Measurements from ENCODE around the gene CCR5AS.

Gene CCR5AS

DNA sequence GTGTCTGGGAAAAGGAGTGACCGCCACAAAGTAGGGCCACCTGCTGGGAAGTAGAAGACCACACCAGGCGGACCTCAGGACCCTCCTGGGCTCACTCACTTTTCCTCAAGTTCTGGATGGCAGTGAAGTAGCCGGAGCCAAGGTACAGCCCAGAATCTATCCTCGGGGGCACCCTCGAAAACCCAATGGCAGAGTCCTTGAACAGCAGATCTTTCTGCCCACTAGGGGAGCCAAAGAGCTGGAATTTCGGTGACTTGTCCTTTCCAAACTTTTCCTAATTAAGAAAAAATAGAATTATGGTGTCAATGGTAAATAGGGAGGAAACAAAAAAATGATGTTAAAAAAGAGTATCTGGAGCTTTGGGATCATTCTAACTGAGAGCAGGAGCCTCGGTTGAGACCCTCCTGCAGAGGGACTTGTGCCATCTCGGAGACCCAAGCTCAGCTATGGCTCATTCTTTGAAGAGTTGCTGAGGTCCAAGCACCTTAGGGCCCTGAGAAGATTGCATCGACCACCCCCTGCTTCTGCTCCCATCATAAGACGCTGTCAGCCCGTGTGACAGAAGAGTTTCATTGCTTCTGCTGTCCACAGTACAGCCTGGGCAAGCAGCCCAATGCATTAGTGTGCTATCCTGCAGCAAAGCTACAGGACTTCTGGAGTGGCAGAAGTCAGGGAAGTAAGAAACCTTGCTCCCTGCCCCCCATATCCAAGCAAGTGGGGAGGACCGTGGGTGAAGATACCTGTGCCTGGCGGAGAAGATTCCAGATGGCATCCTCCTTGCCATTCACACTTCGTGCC, 43.1 kb upstream of the CCR5AS start:
- TF ChIP-seq, protein P1, sequence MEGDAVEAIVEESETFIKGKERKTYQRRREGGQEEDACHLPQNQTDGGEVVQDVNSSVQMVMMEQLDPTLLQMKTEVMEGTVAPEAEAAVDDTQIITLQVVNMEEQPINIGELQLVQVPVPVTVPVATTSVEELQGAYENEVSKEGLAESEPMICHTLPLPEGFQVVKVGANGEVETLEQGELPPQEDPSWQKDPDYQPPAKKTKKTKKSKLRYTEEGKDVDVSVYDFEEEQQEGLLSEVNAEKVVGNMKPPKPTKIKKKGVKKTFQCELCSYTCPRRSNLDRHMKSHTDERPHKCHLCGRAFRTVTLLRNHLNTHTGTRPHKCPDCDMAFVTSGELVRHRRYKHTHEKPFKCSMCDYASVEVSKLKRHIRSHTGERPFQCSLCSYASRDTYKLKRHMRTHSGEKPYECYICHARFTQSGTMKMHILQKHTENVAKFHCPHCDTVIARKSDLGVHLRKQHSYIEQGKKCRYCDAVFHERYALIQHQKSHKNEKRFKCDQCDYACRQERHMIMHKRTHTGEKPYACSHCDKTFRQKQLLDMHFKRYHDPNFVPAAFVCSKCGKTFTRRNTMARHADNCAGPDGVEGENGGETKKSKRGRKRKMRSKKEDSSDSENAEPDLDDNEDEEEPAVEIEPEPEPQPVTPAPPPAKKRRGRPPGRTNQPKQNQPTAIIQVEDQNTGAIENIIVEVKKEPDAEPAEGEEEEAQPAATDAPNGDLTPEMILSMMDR (IDR thresholded peaks at IDR 0.05; ENCODE audit: borderline replicate concordance, insufficient read depth, low read depth, low read length), result peak; percentile 64
- no peak overlapping the region for H3K4me3 ChIP-seq (ENCODE audit: low read depth, low read length)

DNA sequence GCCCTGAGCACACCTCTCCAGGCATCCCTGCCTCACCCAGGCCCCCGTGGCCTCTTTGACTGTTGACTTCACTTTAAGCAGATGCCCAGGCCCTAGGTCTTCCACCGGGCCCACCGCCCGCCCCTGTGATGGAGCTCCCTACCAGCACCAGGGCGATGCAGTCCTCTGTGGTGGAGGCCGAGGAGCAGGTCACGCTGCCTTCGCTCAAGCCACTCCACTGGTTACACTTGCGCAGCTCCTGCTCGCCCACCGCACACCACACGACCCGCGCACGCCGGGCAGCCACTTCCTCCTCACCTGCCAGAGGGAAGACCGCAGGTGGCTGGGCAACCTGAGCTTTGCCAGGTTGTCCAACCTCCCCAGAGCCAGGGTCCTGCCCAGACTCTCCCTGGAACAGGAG, 41.9 kb upstream of the CCR5AS start:
- TF ChIP-seq, protein P1 (IDR thresholded peaks at IDR 0.05; ENCODE audit: borderline replicate concordance, insufficient read depth, low read depth, low read length), result no peak
- no peak overlapping the region for H3K4me3 ChIP-seq (ENCODE audit: low read depth, low read length)

DNA sequence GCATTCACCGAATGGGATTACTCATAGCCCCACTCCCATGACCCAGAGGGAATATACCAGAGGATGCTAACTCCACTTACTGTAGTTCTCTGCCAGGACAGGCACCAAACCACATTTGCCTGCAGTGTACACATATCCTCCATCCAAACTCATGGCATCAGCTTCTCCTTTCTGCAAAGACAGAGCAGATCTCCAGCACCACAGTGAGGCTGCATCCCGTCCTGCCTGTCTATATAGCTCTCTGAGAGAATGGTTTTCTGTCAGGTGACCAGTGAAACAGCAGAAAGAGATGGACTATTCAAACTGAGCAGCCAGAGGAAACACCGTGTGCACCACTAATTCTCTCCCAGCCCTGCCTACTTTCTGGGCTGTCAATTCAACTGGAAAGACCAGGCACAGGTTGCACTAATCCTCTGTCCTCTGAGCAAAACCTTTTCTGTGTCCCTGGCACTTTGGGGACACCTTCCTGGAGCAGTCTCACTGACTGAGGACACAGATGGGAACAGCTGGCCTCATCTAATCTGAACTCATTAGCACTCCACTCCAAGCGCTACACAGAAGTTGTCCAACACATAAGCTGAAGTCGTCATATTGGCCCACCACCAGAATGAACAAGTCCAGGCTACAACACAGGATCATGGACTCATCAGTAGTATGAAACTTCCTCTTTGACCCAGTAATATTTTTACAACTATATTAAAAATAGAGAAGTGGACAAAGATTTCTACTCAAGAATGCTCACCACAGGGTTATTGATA, 40.5 kb upstream of the CCR5AS start:
- TF ChIP-seq, protein P1 (IDR thresholded peaks at IDR 0.05; ENCODE audit: borderline replicate concordance, insufficient read depth, low read depth, low read length), result no peak

DNA sequence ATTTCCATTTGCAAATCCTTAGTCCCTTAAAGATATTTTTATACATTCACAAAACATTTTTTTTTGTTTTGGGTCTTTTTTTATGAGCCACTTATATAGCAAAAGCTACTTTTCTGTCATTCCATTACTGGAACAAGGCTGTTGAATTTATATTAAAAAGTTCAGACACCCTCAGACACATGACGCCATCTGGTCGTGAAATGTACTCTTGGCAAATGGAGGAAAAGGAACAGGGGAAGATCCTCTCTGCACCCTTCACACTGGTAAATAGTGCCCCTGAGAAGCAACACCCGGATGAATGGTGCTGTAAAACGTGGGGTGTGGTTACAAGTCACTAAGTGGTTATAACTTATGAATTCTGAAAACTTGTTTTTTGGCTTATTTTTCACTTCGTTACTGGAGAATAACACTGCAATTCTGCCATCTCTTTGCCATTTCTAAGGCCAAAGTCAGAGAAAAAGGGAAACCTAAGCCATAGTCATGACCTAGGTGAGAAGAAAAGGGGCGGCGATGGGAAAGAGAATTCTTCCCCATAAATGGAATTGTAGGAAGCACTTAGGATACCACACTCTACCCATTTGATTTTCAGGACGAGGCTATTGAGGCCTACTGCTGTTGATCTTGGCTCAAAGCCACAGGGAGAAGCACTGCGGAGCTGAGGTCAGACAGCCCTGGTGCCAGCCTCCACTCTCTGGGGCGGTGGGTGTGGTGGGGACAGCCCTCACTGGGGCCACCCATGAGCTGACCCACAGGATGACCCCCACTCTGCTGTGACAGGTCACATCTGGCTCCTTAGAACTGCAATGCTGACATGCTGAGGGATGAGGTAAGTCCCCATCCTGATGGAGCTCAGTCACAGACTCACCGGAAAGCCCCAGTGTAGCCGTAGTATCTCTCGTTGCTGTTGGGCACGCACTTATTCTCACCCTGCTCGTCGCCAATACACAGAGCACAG, 36.0 kb upstream of the CCR5AS start:
- no peak overlapping the region for H3K4me3 ChIP-seq (ENCODE audit: low read depth, low read length)
- TF ChIP-seq, protein P1 (IDR thresholded peaks at IDR 0.05; ENCODE audit: borderline replicate concordance, insufficient read depth, low read depth, low read length), result peak; percentile 41; the same call in 1 of the 2 replicates

More for the DNA sequence above, 40.5 kb upstream of the CCR5AS start:
- H3K4me3 ChIP-seq (ENCODE audit: low read depth, low read length), result no peak overlapping the region

DNA sequence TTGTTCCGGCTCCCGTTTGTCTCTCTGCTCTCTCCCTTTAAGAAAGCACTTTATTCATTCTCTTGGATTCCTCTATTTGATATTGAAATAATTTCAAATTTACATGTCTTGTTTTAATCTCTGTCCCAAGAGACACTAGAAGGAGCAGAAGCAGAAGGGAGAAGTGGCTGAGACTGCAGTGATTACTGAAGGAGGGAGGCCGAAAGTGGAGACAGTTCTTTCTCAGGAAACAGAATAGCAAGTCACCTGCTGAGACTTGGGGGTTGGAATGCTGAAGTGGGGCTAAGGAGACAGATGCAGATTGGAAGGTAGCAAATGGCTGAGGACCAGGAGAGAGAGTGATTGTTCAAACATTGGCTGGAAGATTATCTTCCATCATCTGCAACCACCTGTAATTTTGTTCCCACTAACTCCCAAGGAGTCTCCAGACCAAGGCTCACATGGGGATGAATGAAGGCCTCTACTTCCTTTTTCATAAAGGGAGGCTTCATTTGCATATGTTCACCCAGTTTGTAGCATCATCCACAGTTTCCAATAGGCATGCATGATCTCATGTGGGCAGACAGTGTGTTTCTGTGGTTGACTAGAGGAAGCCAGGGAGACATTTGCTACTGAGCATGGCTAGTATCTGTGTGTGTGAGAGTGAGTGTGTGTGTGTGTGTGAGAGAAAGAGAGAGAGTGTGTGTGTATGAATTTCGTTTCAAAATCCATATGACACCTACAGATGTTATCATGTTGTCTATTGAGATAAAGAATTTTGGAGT, 33.8 kb upstream of the CCR5AS start:
- H3K4me3 ChIP-seq (ENCODE audit: low read depth, low read length), result no peak overlapping the region
- TF ChIP-seq, protein P1 (IDR thresholded peaks at IDR 0.05; ENCODE audit: borderline replicate concordance, insufficient read depth, low read depth, low read length), result no peak

DNA sequence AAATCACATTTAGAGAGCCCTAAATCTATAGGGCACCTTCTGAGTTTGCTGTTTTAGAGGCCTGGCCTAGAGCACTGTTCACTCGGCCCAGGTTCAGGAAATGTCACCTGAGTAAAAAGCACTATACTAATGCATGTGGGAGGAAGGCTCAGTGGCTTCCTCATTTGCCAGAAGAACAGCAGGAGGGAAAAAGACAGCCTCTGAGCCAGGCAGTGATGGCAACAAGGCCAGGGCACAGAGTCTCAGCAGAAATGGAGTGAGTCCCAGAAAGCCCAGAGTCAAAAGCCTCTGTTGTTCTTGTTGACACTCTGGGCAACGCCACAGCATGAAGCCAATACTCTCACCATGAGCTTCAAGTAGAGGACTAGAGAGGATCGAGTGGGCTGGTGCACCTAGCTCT, 32.0 kb upstream of the CCR5AS start:
- TF ChIP-seq, protein P1 (IDR thresholded peaks at IDR 0.05; ENCODE audit: borderline replicate concordance, insufficient read depth, low read depth, low read length), result no peak
- H3K4me3 ChIP-seq (ENCODE audit: low read depth, low read length), result no peak overlapping the region
